HepG2 (cell line): Measurements from ENCODE around the gene FOXN3. TPM values are rescaled to one million over a fixed set of nuclear protein-coding genes. Genes with fewer than 3 reads are reported as not detected.

Source experiments
- ATAC-seq: fragments of 200-7000 bp; cut with Tn5 transposase; 3 replicates; pipeline ENCODE4 v1.9.1; 2020; ENCODE audit warnings: mild to moderate bottlenecking, moderate library complexity
- BruUV-seq: library from RNA; stranded (reverse); fragments of 400-500 nt; replicated peaks from 2 replicates; lab custom pipeline; 2021; lab: Mats Ljungman, UMichigan
- CTCF ChIA-PET: fragments of 300-600 bp; formaldehyde crosslinking; extraction: SDS; loops from one replicate; lab custom pipeline; 2021; ENCODE audit warnings: low total read pairs, inconsistent platforms, low intra/inter-chr PET ratio; lab: Yijun Ruan, JAX
- POLR2A ChIA-PET: fragments of 350-600 bp; sonication (Branson Sonifier 250); formaldehyde crosslinking; loops from one replicate; lab custom pipeline; 2020; ENCODE audit warnings: antibody characterized with exemption, inconsistent platforms; lab: Yijun Ruan, JAX
- DNase-seq: peaks from one replicate; pipeline ENCODE4 v3.0.0-alpha.2; 2015; ENCODE audit warnings: low spot score
- FAIRE-seq: peaks from 3 replicates; lab custom pipeline; 2011; peaks lifted over from hg19 to GRCh38; lab: Jason Lieb, UNC
- H2AFZ ChIP-seq: one replicate; pipeline ENCODE4 v1.6.1; 2011; ENCODE audit warnings: low read length, inconsistent platforms
- H3K27ac ChIP-seq: fragments of 300-600 bp; 3 replicates; pipeline ENCODE4 v1.8.0; 2011; ENCODE audit warnings: mixed run types, mild to moderate bottlenecking, mixed read lengths, low read length, inconsistent platforms; ENCODE audit not compliant: insufficient read depth; ENCODE audit errors: extremely low read length
- H3K27me3 ChIP-seq, 2 experiments: fragments of 200-600 bp in 1 of 2; 2 replicates in 1 of 2; 3 replicates in 1 of 2; pipeline versions ENCODE4 v1.6.0 to v1.8.0; 2011; ENCODE audit warnings: low read length in 2 of 2, mild to moderate bottlenecking in 2 of 2, moderate library complexity in 2 of 2, inconsistent platforms in 1 of 2; ENCODE audit not compliant: insufficient read depth in 2 of 2, control insufficient read depth in 1 of 2
- H3K36me3 ChIP-seq, 2 experiments: fragments of 200-600 bp in 1 of 2; replicated peaks in 1 of 2; 2 replicates in 1 of 2; 3 replicates in 1 of 2; pipeline versions ENCODE4 v1.5.1 to v1.8.0; 2011; ENCODE audit warnings: low read length in 2 of 2, inconsistent platforms in 1 of 2; ENCODE audit not compliant: insufficient read depth in 2 of 2, control insufficient read depth in 1 of 2
- H3K4me1 ChIP-seq: 2 replicates; pipeline ENCODE4 v1.5.1; 2012; ENCODE audit warnings: low read length, inconsistent platforms; ENCODE audit not compliant: insufficient read depth
- H3K4me2 ChIP-seq: 2 replicates; pipeline ENCODE4 v1.6.0; 2011; ENCODE audit warnings: low read depth, low read length, inconsistent platforms
- H3K4me3 ChIP-seq, 3 experiments: fragments of 200-600 bp in 1 of 3; sonication (generic), shearing (Covaris generic) in 1 of 3; replicated peaks in 1 of 3; 2 replicates each; pipeline ENCODE4 v1.5.1; 2011 to 2016; ENCODE audit warnings: low read length in 3 of 3, inconsistent platforms in 2 of 3, low read depth in 2 of 3, mild to moderate bottlenecking in 2 of 3, control low read depth in 1 of 3, mixed read lengths in 1 of 3; ENCODE audit not compliant: insufficient read depth in 1 of 3
- H3K79me2 ChIP-seq: one replicate; pipeline ENCODE4 v1.6.1; 2011; ENCODE audit warnings: low read length, inconsistent platforms; ENCODE audit not compliant: insufficient read depth
- H3K9ac ChIP-seq: 2 replicates; pipeline ENCODE4 v1.6.0; 2011; ENCODE audit warnings: mild to moderate bottlenecking, low read depth, low read length, inconsistent platforms; ENCODE audit not compliant: insufficient read depth
- H3K9me3 ChIP-seq: 2 replicates; pipeline ENCODE4 v1.5.1; 2012; ENCODE audit warnings: mild to moderate bottlenecking, low read length
- H4K20me1 ChIP-seq: 2 replicates; pipeline ENCODE4 v1.6.0; 2011; ENCODE audit warnings: inconsistent platforms, mild to moderate bottlenecking, low read length, moderate library complexity; ENCODE audit not compliant: insufficient read depth
- CEBPZ ChIP-seq: IDR thresholded peaks from 2 replicates; pipeline ENCODE4 v1.6.1; 2012; ENCODE audit warnings: low read length, improper control_type of control experiment
- DNMT3B ChIP-seq: conservative IDR thresholded peaks from 2 replicates; pipeline ENCODE4 v1.6.1; 2016; ENCODE audit warnings: missing biosample characterization, control low read depth
- E2F5 ChIP-seq: sonication (generic); formaldehyde crosslinking; conservative IDR thresholded peaks from 2 replicates; pipeline ENCODE4 v1.4.0; 2020; ENCODE audit warnings: missing genetic modification reagents
- GTF2F1 ChIP-seq: fragments of 150-350 bp; IDR thresholded peaks from 2 replicates; pipeline ENCODE4 v1.6.1; 2014; ENCODE audit warnings: low read length
- MTA1 ChIP-seq: sonication (generic); formaldehyde crosslinking; IDR thresholded peaks from 2 replicates; pipeline ENCODE4 v1.4.0; 2020; ENCODE audit warnings: missing genetic modification reagents, mild to moderate bottlenecking, borderline replicate concordance
- NCOA5 ChIP-seq: sonication (generic); formaldehyde crosslinking; IDR thresholded peaks from 2 replicates; pipeline ENCODE4 v1.4.0; 2020; ENCODE audit warnings: missing genetic modification reagents
- TOPORS ChIP-seq: sonication (generic); formaldehyde crosslinking; IDR thresholded peaks from 2 replicates; pipeline ENCODE4 v1.8.0; 2023; ENCODE audit warnings: mild to moderate bottlenecking, missing genetic modification reagents
- UBTF ChIP-seq: sonication (generic); formaldehyde crosslinking; IDR thresholded peaks from 2 replicates; pipeline ENCODE4 v1.4.0; 2020; ENCODE audit warnings: mild to moderate bottlenecking, missing genetic modification reagents
- ZNF646 ChIP-seq: sonication (generic); formaldehyde crosslinking; IDR thresholded peaks from 2 replicates; pipeline ENCODE4 v1.9.0; 2021; ENCODE audit warnings: mild to moderate bottlenecking, missing genetic modification reagents
- WGBS: methylation state at CpG from one replicate; pipeline ENCODE4 v1.1.6; 2017; ENCODE audit warnings: low lambda C conversion rate; 5-methylcytosine and 5-hydroxymethylcytosine counted together
- in situ Hi-C: cut with HindIII; loops from 2 replicates; pipeline ENCODE4 v1.10.0; 2017; ENCODE audit warnings: low pct_unique_long_range_greater_than_20kb; ENCODE audit not compliant: extremely low pct_ligation_motif_present
- intact Hi-C: fragments of 100-400 bp; cut with micrococcal nuclease; formaldehyde crosslinking; loops from one replicate; pipeline ENCODE4 v1.10.0; 2022; ENCODE audit not compliant: unreplicated experiment
- polyA plus RNA-seq, 8 experiments: library from polyadenylated mRNA; depleted of rRNA in 3 of 8; stranded (reverse) in 7 of 8; unstranded in 1 of 8; fragments of >200 nt; fragmentation: Illumina TruSeq in 4 of 8; extraction: Trizol in 4 of 8; gene quantifications; 2 replicates each; pipeline versions ENCODE4 v1.2.1 to v1.2.3, GENCODE V29; 2011 to 2016; ENCODE audit warnings: low read depth in 4 of 8, missing spikeins in 1 of 8, mixed read lengths in 1 of 8; ENCODE audit not compliant: insufficient read depth in 1 of 8
- total RNA-seq, 5 experiments: library from RNA; depleted of rRNA; stranded (reverse); fragments of >200 nt; fragmentation: Illumina TruSeq; extraction: Trizol; gene quantifications; 2 replicates each; pipeline ENCODE4 v1.2.3, GENCODE V29; 2016; ENCODE audit warnings: low read depth in 1 of 5

FOXN3 gene
- total and polyA plus RNA-seq, 2 of the 13 experiments (the other 11 are each of a cell fraction or from before 2014, with no cell fraction given) = 32.4 to 70.2 TPM

GRCh38 chr14:89217891-89218290 is 199.1 kb downstream of the FOXN3 start:
- ChIA-PET POLR2A (no interaction called here), CTCF (no interaction called here)
- Histone ChIP-seq H3K9ac (no peak overlapping the region), H3K27ac (no peak overlapping the region), H2AFZ (no peak overlapping the region), H3K4me1 (peaks cover 43% of the 10 kb centered on the region), H3K27me3 (no peaks in the 10 kb centered on the region), H3K4me3 (no peak overlapping the region), H3K79me2 (peaks cover under 1% of the 10 kb centered on the region), H3K9me3 (no peaks in the 10 kb centered on the region), H3K36me3 (peaks cover 10 to 41% of the 10 kb centered on the region in 2 experiments), H4K20me1 (peaks cover 9% of the 10 kb centered on the region), H3K4me2 (no peak overlapping the region)
- intact Hi-C loops (loop anchor here (10.0 kb wide), 1 partner anchor 137 kb away; no protein-coding TSS in a partner anchor), in situ Hi-C loops (no loop called here)
- WGBS = over 99% methylated on average over 4 of the region's 4 CpGs
- FAIRE-seq = no peak
- ATAC-seq = no peak
- DNase-seq = no peak
- TF ChIP-seq DNMT3B (CRISPR knock-in tag) (no peak), UBTF (no peak), TOPORS (CRISPR knock-in tag) (no peak), ZNF646 (CRISPR knock-in tag) (no peak), GTF2F1 (no peak), MTA1 (CRISPR knock-in tag) (no peak), NCOA5 (CRISPR knock-in tag) (no peak), CEBPZ (no peak), E2F5 (CRISPR knock-in tag) (no peak)
- BruUV-seq = no TSS peak
